ENCODE results near the gene CASK.

CASK gene

GRCh38 chrX:41837270-41837944 is 85.9 kb downstream of the CASK start:
- no peak for DNase-seq (ENCODE audit: low read depth in 3 of 3, low spot score in 1 of 3)

GRCh38 chrX:41828826-41829225 is 94.5 kb downstream of the CASK start:
- no peak for DNase-seq (ENCODE audit: low read depth in 3 of 3, low spot score in 1 of 3)

DNA sequence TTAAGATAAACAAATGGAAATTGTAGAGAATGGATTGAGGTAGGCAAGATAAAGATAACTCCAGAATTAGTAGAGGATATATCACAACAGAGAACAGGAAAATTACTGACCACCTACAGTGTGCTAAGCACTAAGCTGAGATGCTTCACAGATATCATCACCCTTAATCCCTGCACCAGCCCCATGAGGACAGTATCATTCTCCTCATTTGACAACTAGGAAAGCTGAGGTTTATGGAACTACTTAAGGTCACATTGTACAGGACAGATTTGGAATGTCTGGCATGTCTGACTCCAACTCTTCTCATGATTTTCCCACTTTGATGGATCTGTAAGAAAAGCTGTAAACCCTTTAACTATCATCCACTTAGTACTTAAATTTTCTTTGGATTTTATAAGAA is 95.5 kb downstream of the CASK start:
- no peak for DNase-seq (ENCODE audit: low read depth in 3 of 3, low spot score in 1 of 3)

DNA sequence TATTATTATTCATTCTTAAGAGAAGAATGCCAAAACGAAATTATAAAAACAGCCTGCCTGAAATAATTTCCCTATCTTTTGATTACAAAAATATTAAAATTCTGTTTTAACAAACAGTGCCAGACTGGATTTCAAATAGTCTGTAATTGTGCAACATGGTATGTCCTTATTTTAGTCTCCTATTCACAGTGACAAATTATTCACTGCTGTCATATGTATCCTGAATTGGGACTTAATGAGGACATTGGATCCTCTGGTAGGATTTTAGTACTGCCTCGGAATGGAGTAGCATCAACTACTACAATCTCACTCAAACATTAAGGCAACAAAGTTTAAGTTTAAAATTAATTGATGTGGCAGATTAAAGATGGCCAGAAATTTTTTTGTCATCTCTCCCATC is 97.6 kb downstream of the CASK start:
- no peak for DNase-seq (ENCODE audit: low read depth in 3 of 3, low spot score in 1 of 3)

- DNase-seq (ENCODE audit: low read depth in 3 of 3, low spot score in 1 of 3) = no peak
Observed at GRCh38 chrX:41824551-41824950, 98.8 kb downstream of the CASK start.

- DNase-seq (ENCODE audit: low read depth in 3 of 3, low spot score in 1 of 3) = no peak
Observed at GRCh38 chrX:41823402-41823801, 100.0 kb downstream of the CASK start.

DNA sequence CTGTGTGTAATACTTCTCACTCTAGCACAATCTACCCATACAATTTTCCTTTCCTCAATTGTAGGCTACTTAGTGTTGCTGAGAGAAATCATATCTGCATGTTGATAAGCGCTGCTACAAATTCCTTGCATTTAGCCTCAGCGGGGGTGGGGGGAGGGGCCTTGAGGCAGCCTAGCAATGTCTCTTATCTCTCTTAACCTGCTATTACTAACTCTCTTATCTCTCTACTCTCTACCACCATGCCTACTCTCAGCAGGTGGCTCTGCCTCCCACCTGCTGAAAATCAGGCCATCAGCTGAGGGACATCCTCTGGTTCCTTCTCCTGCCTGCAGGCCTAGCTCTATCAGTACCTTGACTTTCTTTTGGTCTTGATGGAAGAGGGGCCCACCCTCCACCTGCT is 100.5 kb downstream of the CASK start:
- no peak for DNase-seq (ENCODE audit: low read depth in 3 of 3, low spot score in 1 of 3)

GRCh38 chrX:41808047-41808446 is 115.3 kb downstream of the CASK start:
- no peak for DNase-seq (ENCODE audit: low read depth in 3 of 3, low spot score in 1 of 3)

DNA sequence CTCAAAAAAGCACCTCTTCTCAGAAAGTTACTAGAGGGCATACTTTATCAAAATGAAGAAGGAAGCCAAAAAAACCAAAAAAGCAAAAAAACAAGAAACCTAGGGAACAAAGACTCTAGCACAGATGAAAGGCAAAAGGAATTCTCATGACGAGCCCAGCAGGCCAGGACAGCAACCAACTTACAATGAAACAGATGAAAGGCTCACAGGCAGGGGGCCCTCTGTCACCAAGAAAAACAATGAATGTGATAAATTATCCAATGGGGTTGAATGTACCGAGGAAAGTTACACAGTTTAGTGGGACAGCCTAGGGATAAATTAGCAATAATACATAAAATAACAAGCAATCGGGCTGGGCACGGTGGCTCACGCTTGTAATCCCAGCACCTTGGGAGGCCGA is 120.4 kb downstream of the CASK start:
- DNase-seq (ENCODE audit: low read depth in 3 of 3, low spot score in 1 of 3) = no peak

- no peak for DNase-seq (ENCODE audit: low read depth in 3 of 3, low spot score in 1 of 3)
Observed at GRCh38 chrX:41799661-41800060, 123.7 kb downstream of the CASK start.

DNA sequence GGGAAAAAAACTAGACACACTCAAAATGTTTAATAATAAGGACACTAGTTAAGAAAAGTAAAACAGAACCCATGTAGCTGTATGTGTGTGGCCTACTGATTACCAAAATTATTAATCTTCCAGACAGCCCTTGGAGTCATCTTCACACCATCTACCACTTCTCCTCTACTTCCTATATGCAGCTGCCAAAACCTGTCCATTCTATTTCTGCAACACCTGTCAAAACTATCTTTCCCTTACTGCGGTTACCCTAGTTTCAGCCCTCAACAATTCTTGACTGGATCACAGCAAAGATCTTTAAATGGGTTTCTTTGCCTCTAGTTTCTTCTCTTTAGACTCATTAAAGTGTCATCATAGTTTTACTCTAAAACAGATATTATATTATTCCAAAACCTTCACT is 126.8 kb downstream of the CASK start:
- DNase-seq (ENCODE audit: low read depth in 3 of 3, low spot score in 1 of 3) = no peak

GRCh38 chrX:41796046-41796445 is 127.3 kb downstream of the CASK start:
- no peak for DNase-seq (ENCODE audit: low read depth in 3 of 3, low spot score in 1 of 3)

- DNase-seq (ENCODE audit: low read depth in 3 of 3, low spot score in 1 of 3) = no peak
Observed at GRCh38 chrX:41789374-41789773, 134.0 kb downstream of the CASK start.

DNA sequence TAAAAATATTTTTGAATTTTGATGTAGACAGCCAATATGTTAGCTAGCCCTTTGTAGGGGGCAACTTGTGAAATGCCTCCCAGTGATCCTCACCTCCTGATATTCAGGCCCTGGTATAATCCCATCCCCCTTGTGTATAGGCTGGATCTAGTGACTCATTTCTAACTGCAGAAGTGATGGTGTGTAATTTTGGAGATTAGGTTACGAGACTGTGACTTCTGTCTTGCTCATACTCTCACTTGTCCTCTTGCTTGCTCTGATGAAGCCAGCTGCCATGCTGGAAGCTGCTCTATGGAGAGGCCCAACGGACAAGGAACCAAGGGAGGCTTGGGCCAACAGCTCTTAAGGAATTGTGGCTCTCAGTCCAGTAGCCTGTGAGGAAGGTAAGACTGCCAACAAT is 137.7 kb downstream of the CASK start:
- DNase-seq (ENCODE audit: low read depth in 3 of 3, low spot score in 1 of 3) = no peak

DNA sequence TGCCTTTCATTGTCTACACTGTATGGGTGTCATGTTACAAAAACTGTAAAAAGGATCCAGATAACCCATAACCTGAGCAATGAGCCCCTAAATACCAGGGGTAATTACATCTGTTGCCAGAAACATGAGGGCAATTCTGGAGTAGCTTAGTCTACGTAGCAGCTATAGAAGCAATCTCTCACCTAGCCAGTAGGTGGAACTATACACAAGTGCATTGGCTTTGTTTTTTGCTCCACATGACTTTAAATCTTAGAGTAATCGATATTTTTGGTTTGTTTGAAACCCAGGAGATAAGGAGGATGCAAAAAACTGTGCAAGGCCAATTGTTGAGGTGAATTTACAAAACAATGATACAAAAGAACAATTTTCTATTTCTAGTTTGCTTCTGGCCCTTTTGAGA is 141.9 kb downstream of the CASK start:
- DNase-seq (ENCODE audit: low read depth in 3 of 3, low spot score in 1 of 3) = no peak

- DNase-seq (ENCODE audit: low read depth in 3 of 3, low spot score in 1 of 3) = no peak
Observed at GRCh38 chrX:41779941-41780340, 143.4 kb downstream of the CASK start.

DNA sequence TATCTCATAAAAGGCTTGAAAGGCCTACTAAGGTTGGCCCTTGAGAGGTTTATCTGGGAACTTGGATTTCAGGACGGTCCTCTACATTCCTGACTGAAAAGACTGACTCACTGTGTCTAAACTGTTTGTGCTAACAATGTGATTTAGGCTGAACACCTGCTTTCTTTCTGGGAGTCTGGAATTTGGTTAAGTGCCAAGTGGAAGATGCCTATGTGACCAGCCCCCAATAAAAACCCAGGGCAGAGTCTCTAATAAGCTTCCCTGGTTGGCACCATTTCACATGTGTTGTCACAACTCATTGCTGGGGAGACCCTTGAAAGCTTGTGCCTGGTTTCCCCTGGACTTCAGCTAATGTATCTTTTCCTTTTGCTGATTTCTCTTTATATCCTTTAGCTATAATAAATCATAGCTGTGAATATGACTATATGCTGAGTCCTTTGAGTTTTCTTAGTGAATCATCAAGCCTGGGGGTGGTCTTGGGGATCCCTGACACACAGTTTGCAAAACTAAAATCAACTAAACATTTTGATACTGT is 144.3 kb downstream of the CASK start:
- no peak for DNase-seq (ENCODE audit: low read depth in 3 of 3, low spot score in 1 of 3)

DNA sequence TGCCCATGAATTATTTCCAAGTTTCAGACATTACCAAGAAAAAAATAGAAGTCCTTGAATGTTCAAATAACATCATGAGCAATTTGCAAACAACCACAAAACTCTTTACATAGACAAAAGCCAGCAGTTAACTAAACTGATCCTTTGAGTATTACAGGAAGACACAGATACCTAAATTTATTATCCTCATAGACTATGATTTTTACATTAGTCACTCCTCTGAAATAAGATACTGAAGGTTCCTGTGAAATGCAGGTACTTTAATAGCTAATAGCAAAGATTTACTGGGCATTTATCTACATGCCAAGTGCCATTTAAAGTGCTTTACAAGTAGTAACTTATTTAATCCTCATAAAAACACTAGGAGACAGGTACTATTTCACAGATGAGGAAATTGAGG is 161.7 kb downstream of the CASK start:
- no peak for DNase-seq (ENCODE audit: low read depth in 3 of 3, low spot score in 1 of 3)

- no peak for DNase-seq (ENCODE audit: low read depth in 3 of 3, low spot score in 1 of 3)
Observed at GRCh38 chrX:41761169-41761568, 162.2 kb downstream of the CASK start.

- no peak for DNase-seq (ENCODE audit: low read depth in 3 of 3, low spot score in 1 of 3)
Observed at GRCh38 chrX:41759817-41760216, 163.5 kb downstream of the CASK start.

DNA sequence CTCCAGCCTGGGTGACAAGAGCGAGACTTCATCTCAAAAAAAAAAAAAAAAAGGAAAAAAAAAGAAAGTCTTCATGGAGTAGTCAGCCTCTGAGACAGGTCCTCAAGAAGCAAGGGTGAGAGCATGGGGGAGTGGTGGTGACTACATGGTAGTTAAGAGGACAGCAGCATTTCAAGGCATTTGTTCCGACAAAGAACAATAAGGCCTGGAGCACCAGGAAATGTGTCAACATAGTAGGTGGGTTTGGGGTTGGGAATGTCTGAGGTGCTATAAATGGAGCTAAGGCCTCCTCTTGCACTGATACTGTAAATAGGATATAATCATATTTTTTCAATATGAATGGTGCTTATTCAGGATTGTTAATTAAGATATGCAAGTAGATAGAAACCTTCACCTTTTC is 165.0 kb downstream of the CASK start:
- DNase-seq (ENCODE audit: low read depth in 3 of 3, low spot score in 1 of 3) = no peak

- DNase-seq (ENCODE audit: low read depth in 3 of 3, low spot score in 1 of 3) = no peak
Observed at GRCh38 chrX:41750716-41751115, 172.6 kb downstream of the CASK start.

DNA sequence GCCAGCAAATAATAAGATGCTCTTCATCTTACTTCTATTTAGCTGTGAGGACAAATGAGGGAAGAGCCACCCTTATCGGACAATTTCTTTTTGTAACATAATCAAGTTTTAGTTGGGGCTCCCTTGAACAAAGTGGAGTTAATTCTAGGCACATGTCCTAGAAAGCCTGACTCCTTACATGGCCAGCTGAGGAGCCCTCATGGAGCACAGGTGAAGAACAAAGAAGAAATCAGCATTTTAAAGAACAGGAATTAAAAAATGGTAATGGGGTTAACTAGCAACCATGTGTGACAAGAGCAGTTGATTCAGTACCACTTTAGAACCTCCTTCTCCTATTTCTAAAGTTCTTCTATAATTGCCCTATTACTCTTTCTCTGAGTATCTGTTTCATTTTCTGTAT is 183.5 kb downstream of the CASK start:
- no peak for DNase-seq (ENCODE audit: low read depth in 3 of 3, low spot score in 1 of 3)

All from stimulated activated CD4-positive, alpha-beta T cell treated with anti-CD3 and anti-CD28 coated beads, TNF-alpha, amount 100 ng/mL, for 1 hour (primary cell).